ENCODE results near the gene SYT13. TPM values are rescaled to one million over a fixed set of nuclear protein-coding genes. Genes with fewer than 3 reads are reported as not detected.
"Not testable (repeated sequence)": the region's sequence is repeated elsewhere in the genome, so short reads cannot be mapped to it uniquely, and the experiment has no call there.

SYT13 gene
- total and polyA plus RNA-seq, 8 donors, result 1.3 to 33.3 (median 2.2) TPM; not detected in 1

DNA sequence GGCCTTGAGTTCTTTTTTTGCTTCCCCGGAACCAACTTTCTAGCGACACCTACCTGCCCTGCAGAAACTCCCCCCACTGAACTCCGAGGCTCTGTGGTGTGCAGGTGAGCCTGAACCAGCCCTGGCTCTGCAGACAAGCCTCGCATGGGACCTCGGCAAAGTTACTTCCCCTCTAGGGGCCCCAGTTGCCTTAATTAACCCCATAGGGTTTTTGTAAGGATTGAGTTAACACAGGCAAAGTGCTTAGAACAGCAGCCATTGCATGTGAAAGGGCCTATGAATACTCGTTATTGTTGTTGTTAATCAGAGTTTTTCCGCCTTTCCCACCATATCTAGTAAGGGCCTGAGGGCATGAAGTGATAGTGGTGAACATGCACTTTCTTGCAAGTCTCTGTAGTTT lies 12.6 kb upstream of the SYT13 start:
- intact Hi-C loops (cut with DNase I; ENCODE audit: low total_unique reads), result no loop called here
- no peak overlapping the region for H3K27ac ChIP-seq
- H3K4me1 ChIP-seq, result no peaks in the 10 kb centered on the region
- WGBS, 5 donors, result 35 to 54% (median 47%) methylated on average over 7 of the region's 7 CpGs
- TF ChIP-seq EP300 (IDR thresholded peaks at IDR 0.05), result no peak
- DNase-seq, result no peak
- H3K27me3 ChIP-seq, result no peaks in the 10 kb centered on the region
- no peaks in the 10 kb centered on the region for H3K36me3 ChIP-seq
- no peaks in the 10 kb centered on the region for H3K9me3 ChIP-seq
- H3K4me3 ChIP-seq, result no peak overlapping the region

DNA sequence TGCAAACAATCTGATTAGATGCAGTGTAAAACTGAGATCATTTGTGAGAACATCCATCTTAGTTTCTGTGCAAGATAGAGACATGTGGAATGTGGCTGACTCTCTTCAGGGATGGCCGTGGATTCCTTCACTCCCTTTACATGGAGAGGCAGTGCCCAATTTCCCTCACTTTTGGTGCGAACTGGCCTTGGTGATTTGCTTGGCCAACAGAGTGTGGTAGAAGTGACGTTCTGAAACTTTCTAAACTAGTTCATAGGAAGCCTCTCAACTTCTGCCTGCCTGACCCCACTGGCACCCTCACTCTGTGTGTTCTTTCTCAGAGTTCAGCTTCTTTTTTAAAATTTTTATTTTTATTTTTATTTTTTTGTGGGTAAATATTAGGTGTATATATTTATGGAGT lies 9.9 kb upstream of the SYT13 start:
- intact Hi-C loops (cut with DNase I; ENCODE audit: low total_unique reads), result no loop called here
- no peaks in the 10 kb centered on the region for H3K36me3 ChIP-seq
- WGBS, 5 donors, result 70 to 78% (median 75%) methylated on average over 3 of the region's 3 CpGs
- no peaks in the 10 kb centered on the region for H3K4me1 ChIP-seq
- H3K9me3 ChIP-seq, result no peaks in the 10 kb centered on the region
- TF ChIP-seq POLR2A (IDR thresholded peaks at IDR 0.05), result no peak
- TF ChIP-seq, protein P1, sequence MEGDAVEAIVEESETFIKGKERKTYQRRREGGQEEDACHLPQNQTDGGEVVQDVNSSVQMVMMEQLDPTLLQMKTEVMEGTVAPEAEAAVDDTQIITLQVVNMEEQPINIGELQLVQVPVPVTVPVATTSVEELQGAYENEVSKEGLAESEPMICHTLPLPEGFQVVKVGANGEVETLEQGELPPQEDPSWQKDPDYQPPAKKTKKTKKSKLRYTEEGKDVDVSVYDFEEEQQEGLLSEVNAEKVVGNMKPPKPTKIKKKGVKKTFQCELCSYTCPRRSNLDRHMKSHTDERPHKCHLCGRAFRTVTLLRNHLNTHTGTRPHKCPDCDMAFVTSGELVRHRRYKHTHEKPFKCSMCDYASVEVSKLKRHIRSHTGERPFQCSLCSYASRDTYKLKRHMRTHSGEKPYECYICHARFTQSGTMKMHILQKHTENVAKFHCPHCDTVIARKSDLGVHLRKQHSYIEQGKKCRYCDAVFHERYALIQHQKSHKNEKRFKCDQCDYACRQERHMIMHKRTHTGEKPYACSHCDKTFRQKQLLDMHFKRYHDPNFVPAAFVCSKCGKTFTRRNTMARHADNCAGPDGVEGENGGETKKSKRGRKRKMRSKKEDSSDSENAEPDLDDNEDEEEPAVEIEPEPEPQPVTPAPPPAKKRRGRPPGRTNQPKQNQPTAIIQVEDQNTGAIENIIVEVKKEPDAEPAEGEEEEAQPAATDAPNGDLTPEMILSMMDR (IDR thresholded peaks at IDR 0.05), result no peak
- no peak for TF ChIP-seq EP300 (IDR thresholded peaks at IDR 0.05)
- TF ChIP-seq POLR2AphosphoS5 (IDR thresholded peaks at IDR 0.05), result no peak
- DNase-seq, result no peak
- H3K27ac ChIP-seq, result no peak overlapping the region
- peaks cover 0 to 14% (median 0%) of the 10 kb centered on the region in 3 donors for H3K27me3 ChIP-seq
- no peak overlapping the region for H3K4me3 ChIP-seq

DNA sequence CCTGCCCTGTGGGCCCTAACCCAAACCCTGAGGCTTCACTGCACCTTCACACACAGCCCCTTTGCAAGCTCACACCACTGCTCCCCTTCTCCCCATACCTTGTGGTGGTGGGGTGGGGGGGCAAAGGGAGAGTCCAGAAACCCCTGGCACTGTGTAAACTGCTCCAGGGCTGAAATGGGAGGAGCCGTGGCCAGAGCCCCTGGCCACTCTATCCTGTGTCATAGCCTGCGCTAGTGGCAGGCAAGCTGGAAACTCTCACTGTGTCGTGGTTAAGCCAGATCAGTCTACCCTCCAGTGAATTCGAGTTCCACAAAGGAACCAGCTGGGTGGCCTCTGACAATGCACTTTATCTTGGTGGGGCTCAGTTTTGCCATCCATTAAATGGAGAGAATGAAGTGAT lies 8.4 kb upstream of the SYT13 start:
- 68 to 81% (median 71%) methylated on average over 4 of the region's 4 CpGs for WGBS, 5 donors
- H3K9me3 ChIP-seq, result no peaks in the 10 kb centered on the region
- no peaks in the 10 kb centered on the region for H3K36me3 ChIP-seq
- peaks cover 0 to 28% (median 0%) of the 10 kb centered on the region in 3 donors for H3K27me3 ChIP-seq
- TF ChIP-seq, protein P1 (IDR thresholded peaks at IDR 0.05), result no peak
- TF ChIP-seq POLR2AphosphoS5 (IDR thresholded peaks at IDR 0.05), result no peak
- no peak for TF ChIP-seq POLR2A (IDR thresholded peaks at IDR 0.05)
- TF ChIP-seq EP300 (IDR thresholded peaks at IDR 0.05), result no peak
- intact Hi-C loops (cut with DNase I; ENCODE audit: low total_unique reads), result loop anchor here (5.0 kb wide), 1 partner anchor 187 kb away; no protein-coding TSS in a partner anchor
- no peaks in the 10 kb centered on the region for H3K4me1 ChIP-seq
- DNase-seq, result no peak
- H3K4me3 ChIP-seq, result no peak overlapping the region
- no peak overlapping the region for H3K27ac ChIP-seq

DNA sequence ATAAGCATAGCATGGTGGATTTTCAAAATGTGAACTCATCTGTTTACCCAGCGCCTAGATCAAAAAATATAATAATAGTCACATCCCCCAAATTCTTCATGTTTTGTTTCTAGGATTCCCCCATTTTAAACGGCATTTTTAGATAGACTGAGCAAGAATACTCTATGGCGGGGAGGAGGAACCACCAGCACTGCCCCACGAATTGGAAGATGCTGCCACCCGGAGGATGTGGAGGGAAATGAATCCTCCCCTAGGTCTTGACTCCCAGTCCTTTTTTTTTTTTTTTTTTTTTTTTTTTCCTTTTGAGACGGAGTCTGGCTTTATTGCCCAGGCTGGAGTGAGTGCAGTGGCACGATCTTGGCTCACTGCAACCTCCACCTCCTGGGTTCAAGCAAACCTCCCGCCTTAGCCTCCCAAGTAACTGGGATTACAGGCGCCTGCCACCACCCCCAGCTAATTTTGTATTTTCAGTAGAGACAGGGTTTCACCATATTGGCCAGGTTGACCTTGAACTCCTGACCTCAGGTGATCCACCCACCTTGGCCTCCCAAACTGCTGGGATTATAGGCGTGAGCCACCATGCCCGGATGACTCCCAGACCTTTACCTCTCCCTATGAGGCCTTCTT lies 7.5 kb upstream of the SYT13 start:
- peaks cover 0 to 34% (median 0%) of the 10 kb centered on the region in 3 donors for H3K27me3 ChIP-seq
- TF ChIP-seq, protein P1 (IDR thresholded peaks at IDR 0.05), result peak in 5 of 7 experiments; percentile 43 to 55 (median 48)
- DNase-seq, result peak; percentile 82 to 94
- H3K4me1 ChIP-seq, H3K9me3 ChIP-seq, H3K4me3 ChIP-seq, H3K36me3 ChIP-seq, H3K27ac ChIP-seq: not testable (repeated sequence)
- intact Hi-C loops (cut with DNase I; ENCODE audit: low total_unique reads), result loop anchor here (5.0 kb wide), 1 partner anchor 186 kb away; no protein-coding TSS in a partner anchor
- WGBS, 5 donors, result 18 to 30% (median 23%) methylated on average over 11 of the region's 11 CpGs

DNA sequence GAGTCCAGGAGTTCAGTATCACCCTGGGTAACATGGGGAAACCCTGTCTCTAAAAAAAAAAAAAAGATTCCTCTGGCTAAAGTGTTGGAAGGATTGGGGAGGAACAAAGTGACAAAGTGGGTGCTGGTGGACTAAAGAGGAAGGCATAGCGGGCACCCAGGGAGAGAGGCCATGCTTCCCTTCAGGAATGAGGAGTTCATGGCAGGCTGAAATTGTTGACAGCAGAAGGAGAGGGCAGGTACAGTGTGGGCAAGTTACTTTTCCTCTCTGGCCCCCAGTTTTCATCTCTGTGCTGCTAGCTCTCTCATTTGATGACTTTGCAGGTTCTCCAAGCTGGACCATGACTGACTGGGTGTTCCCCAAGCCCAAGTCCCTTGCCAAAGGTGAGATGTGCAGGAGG lies 4.4 kb upstream of the SYT13 start:
- H3K27ac ChIP-seq, result no peak overlapping the region
- no peaks in the 10 kb centered on the region for H3K36me3 ChIP-seq
- H3K4me1 ChIP-seq, result peaks cover 4 to 13% (median 9%) of the 10 kb centered on the region in 4 donors
- intact Hi-C loops (cut with DNase I; ENCODE audit: low total_unique reads), result loop anchor here (5.0 kb wide), 1 partner anchor 183 kb away; no protein-coding TSS in a partner anchor
- no peak for DNase-seq
- WGBS, 5 donors, result 81 to 100% (median 94%) methylated on average over 1 of the region's 1 CpG
- no peak overlapping the region for H3K4me3 ChIP-seq
- H3K27me3 ChIP-seq, result peaks cover 5 to 65% (median 23%) of the 10 kb centered on the region in 3 donors
- TF ChIP-seq POLR2A (IDR thresholded peaks at IDR 0.05), result no peak
- no peak for TF ChIP-seq EP300 (IDR thresholded peaks at IDR 0.05)
- no peak for TF ChIP-seq POLR2AphosphoS5 (IDR thresholded peaks at IDR 0.05)
- TF ChIP-seq, protein P1 (IDR thresholded peaks at IDR 0.05), result no peak
- peaks cover 0 to 15% (median 8%) of the 10 kb centered on the region in 4 donors for H3K9me3 ChIP-seq
